ENCODE results near the gene SLC35F3. TPM values are rescaled to one million over a fixed set of nuclear protein-coding genes. Genes with fewer than 3 reads are reported as not detected.

SLC35F3 gene
- total and polyA plus RNA-seq, 12 donors: 0.12 to 3.2 (median 0.46) TPM

DNA sequence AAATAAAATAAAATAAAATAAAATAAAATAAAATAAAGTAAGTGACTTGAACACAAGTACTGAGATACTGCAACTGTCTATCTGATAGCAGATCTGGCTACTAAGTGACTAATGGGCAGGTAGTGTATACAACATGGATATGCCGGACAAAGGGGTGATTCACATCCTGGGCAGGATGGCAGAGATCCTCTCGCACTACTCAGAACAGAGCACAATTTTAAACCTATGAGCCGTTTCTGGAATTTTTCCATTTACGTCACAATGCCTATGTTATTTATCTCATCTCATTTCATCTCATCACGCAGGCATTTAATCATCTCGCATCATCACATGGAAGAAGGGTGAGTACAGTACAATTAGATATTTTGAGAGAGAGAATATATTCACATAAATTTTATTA, 235.5 kb downstream of the SLC35F3 start:
- Histone ChIP-seq H3K36me3 (replicated peaks in 1 of 2) (no peaks in the 10 kb centered on the region), H3K27ac (no peak overlapping the region), H3K4me1 (replicated peaks in 1 of 2) (no peaks in the 10 kb centered on the region), H3K9me3 (replicated peaks in 1 of 3) (no peaks in the 10 kb centered on the region), H3K4me3 (no peak overlapping the region), H3K27me3 (peaks cover 5% of the 10 kb centered on the region)
- 83 to 91% (median 87%) methylated on average over 6 of the region's 6 CpGs for WGBS, 4 donors
- intact Hi-C loops (cut with DNase I): no loop called here
- no peak for DNase-seq
- no peak for TF ChIP-seq POLR2A (IDR thresholded peaks at IDR 0.05)
- TF ChIP-seq, protein P1, sequence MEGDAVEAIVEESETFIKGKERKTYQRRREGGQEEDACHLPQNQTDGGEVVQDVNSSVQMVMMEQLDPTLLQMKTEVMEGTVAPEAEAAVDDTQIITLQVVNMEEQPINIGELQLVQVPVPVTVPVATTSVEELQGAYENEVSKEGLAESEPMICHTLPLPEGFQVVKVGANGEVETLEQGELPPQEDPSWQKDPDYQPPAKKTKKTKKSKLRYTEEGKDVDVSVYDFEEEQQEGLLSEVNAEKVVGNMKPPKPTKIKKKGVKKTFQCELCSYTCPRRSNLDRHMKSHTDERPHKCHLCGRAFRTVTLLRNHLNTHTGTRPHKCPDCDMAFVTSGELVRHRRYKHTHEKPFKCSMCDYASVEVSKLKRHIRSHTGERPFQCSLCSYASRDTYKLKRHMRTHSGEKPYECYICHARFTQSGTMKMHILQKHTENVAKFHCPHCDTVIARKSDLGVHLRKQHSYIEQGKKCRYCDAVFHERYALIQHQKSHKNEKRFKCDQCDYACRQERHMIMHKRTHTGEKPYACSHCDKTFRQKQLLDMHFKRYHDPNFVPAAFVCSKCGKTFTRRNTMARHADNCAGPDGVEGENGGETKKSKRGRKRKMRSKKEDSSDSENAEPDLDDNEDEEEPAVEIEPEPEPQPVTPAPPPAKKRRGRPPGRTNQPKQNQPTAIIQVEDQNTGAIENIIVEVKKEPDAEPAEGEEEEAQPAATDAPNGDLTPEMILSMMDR (IDR thresholded peaks at IDR 0.05): no peak

DNA sequence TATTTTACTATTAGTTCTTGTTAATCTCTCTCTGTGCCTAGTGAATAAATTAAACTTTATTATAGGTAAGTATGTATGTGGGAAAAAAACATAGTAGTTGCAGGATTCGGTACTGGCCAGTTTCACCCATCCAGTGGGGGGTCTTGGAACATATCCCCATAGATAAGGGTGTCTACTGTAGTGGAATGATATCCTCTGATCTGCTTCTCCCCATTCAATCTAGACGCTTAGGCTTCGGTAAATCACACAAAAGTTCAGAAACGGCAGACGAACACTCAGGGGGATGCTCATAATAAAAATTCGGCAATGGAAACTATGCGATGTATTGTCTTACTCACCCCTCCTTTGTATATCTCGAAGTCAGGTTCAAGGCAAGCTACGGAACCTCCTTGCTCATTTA, 235.9 kb downstream of the SLC35F3 start:
- no peaks in the 10 kb centered on the region for H3K4me1 ChIP-seq (replicated peaks in 1 of 2)
- H3K27ac ChIP-seq: no peak overlapping the region
- H3K36me3 ChIP-seq (replicated peaks in 1 of 2): no peaks in the 10 kb centered on the region
- no peaks in the 10 kb centered on the region for H3K9me3 ChIP-seq (replicated peaks in 1 of 3)
- DNase-seq: no peak
- 87 to 92% (median 90%) methylated on average over 9 of the region's 9 CpGs for WGBS, 4 donors
- TF ChIP-seq, protein P1 (IDR thresholded peaks at IDR 0.05): no peak
- intact Hi-C loops (cut with DNase I): no loop called here
- H3K4me3 ChIP-seq: no peak overlapping the region
- H3K27me3 ChIP-seq: peaks cover 5% of the 10 kb centered on the region

DNA sequence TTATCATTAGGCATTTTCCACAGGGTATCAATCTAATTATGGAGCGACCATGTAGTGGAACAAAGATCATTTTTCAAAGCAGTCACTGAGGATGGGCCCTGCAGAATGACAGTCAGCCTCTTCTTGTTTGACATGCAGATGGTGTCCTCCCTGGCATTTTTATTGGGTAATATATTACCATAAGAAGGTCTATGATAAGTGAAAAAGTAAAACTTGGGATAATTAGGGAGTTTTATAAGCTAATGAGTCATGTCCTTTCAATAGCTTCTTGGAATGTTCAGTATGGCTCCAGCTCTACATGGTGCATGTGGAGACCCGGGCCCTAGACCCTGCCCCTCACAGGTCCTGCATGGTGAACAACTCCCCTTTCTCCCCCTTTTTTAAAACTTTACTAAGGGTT, 236.5 kb downstream of the SLC35F3 start:
- no peak for TF ChIP-seq POLR2A (IDR thresholded peaks at IDR 0.05)
- TF ChIP-seq, protein P1 (IDR thresholded peaks at IDR 0.05): no peak
- Histone ChIP-seq H3K27ac (no peak overlapping the region), H3K9me3 (replicated peaks in 1 of 3) (no peaks in the 10 kb centered on the region), H3K27me3 (peaks cover 5% of the 10 kb centered on the region), H3K36me3 (replicated peaks in 1 of 2) (no peaks in the 10 kb centered on the region), H3K4me3 (no peak overlapping the region), H3K4me1 (replicated peaks in 1 of 2) (no peaks in the 10 kb centered on the region)
- DNase-seq: no peak
- 76 to 83% (median 78%) methylated on average over 2 of the region's 2 CpGs for WGBS, 4 donors
- intact Hi-C loops (cut with DNase I): no loop called here

DNA sequence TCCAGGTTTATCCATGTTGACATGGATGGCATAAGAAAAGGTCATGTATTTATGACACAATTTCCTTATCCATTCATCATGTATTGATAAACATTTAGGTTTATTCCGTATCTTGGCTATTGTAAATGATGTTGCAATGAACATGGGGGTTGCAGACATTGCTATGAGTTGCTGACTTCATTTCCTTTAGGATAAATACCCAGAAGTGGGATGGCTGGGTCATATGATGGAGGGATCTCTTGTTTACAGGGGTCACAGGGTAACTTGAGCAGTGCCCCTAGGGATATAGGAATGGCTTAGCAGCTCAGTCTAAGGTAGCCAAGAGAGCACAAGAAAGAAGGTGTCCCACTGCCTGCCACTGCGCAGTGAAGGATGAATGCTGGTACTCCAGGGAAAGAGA, 239.2 kb downstream of the SLC35F3 start:
- H3K4me1 ChIP-seq (replicated peaks in 1 of 2): no peaks in the 10 kb centered on the region
- intact Hi-C loops (cut with DNase I): no loop called here
- no peak for DNase-seq
- no peak overlapping the region for H3K27ac ChIP-seq
- H3K36me3 ChIP-seq (replicated peaks in 1 of 2): no peaks in the 10 kb centered on the region
- WGBS, 4 donors: 80 to 92% (median 83%) methylated on average over 2 of the region's 2 CpGs
- H3K4me3 ChIP-seq: no peak overlapping the region
- no peak for TF ChIP-seq POLR2A (IDR thresholded peaks at IDR 0.05)
- TF ChIP-seq, protein P1 (IDR thresholded peaks at IDR 0.05): no peak
- no peaks in the 10 kb centered on the region for H3K9me3 ChIP-seq (replicated peaks in 1 of 3)
- H3K27me3 ChIP-seq: no peaks in the 10 kb centered on the region

All from adrenal gland (tissue), 12 donors.